Kidney tubule cell (primary cell): ENCODE results near the gene ZNF318.
"Not testable (repeated sequence)": the region's sequence is repeated elsewhere in the genome, so short reads cannot be mapped to it uniquely, and the experiment has no call there.

Experiments
- DNase-seq: peaks from one replicate; pipeline ENCODE4 v3.0.0-alpha.2; 2018; ENCODE audit warnings: low spot score

Gene ZNF318, protein sequence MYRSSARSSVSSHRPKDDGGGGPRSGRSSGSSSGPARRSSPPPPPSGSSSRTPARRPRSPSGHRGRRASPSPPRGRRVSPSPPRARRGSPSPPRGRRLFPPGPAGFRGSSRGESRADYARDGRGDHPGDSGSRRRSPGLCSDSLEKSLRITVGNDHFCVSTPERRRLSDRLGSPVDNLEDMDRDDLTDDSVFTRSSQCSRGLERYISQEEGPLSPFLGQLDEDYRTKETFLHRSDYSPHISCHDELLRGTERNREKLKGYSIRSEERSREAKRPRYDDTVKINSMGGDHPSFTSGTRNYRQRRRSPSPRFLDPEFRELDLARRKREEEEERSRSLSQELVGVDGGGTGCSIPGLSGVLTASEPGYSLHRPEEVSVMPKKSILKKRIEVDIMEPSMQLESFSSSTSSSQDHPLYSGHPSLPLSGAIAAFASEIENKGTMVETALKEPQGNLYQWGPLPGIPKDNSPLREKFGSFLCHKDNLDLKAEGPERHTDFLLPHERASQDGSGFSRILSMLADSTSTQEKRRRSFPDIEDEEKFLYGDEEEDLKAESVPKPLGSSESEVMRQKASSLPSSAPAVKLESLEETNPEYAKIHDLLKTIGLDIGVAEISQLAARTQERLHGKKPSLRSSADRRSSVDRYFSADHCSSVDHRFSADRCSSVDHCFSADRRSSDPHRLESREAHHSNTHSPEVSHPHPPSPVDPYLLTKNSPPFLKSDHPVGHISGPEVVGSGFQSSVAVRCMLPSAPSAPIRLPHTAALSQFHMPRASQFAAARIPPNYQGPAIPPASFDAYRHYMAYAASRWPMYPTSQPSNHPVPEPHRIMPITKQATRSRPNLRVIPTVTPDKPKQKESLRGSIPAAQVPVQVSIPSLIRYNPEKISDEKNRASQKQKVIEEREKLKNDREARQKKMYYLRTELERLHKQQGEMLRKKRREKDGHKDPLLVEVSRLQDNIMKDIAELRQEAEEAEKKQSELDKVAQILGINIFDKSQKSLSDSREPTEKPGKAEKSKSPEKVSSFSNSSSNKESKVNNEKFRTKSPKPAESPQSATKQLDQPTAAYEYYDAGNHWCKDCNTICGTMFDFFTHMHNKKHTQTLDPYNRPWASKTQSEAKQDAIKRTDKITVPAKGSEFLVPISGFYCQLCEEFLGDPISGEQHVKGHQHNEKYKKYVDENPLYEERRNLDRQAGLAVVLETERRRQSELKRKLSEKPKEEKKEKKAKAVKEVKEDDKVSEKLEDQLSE (N-terminal part only)

DNA sequence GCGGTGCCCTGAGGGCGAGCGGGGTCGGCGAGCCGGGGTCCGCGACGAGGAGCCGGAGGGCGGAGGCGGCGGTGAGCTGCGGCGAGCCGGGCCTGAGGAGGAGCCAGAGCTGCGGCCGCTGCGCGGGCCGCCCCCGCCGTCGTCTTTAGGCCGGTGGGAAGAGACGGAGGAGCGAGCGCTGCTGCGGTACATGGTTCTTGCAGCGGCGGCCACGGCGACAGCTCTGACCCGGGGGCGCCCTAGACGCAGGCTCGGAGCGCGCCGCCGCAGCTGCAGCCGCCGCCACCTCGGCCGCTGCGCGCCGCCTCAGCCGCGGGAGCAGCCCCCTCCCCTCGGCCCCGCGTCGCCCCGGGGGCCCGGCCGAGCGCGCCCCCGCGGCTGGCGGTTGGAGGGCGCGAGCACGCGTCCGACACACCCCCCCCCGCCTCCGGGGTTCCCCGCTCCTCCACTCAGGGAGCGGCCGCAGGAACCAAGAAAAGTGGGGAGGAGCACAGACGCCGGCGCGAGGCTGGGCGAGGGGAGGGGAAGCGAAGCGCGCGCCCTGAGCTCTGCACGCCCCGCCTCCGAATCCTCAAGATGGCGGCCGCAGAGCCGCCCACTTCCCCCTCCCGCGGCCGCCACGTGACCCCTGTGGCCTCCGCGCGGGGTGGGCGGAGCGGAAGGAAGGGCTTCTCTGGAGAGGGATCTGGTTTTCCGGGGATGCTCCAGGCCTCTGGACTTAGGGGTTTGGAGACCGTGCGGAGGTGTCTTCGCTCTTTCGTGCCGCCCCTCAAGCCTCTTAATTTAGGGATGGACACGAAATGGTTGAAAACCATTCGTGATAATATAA lies at the start of gene ZNF318:
ZNF318 (minus strand) TSS at position 474 of the 829 bp plus-strand sequence; CDS start at position 192, 282 bp downstream.
- peak; percentile 97 for DNase-seq

DNA sequence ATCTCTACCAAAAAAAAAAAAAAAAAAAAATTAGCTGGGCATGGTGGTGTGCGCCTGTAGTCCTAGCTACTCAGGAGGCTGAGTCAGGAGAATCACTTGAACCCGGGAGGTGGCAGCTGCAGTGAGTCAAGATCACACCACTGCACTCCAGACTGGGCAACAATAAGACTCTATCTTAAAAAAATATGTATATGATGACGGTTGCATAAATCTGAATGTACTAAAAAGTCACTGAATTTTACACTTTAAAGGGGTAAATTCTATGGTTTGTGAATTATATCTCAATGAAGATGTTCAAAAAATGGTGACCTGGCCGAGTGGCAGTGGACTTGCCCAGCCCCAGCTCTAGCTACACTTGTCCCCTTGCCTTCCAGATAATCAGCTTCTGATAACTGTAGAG lies 47.5 kb upstream of the ZNF318 start:
- DNase-seq = no peak

DNA sequence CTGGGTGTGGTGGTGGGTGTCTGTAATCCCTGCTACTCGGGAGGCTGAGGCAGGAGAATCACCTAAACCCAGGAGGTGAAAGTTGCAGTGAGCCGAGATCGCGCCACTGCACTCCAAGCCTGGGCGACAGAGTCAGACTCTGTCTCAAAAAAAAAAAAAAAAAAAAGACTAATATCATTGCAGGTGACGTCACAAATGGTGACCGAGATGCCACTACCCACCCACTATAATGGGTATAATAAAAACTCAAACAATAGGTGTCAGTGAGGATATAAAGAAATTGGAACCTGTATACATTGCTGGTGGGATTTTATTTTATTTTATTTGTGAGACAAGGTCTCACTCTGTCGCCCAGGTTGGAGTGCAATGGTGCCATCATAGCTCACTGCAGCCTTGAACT lies 45.8 kb upstream of the ZNF318 start:
- not testable (repeated sequence) for DNase-seq

DNA sequence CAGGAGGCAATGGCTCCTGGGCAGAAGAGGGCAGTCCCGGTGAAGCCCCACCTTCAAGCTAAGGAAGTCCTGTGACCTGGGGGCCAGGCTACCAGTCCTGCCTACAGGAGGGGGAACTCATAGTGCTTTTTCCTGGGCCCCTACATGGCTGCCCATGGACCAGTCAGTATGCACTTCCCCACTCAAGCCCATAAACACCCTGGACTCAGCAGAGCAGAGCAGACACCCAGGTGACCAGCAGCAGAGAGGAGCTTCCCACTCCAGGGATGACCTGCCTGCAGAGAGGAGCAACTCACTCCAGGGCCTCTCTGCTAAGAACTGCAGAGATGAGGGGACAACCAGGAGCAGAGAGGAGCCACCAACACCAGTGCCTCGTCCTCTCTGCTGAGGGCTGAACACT lies 43.6 kb upstream of the ZNF318 start:
- DNase-seq = no peak

DNA sequence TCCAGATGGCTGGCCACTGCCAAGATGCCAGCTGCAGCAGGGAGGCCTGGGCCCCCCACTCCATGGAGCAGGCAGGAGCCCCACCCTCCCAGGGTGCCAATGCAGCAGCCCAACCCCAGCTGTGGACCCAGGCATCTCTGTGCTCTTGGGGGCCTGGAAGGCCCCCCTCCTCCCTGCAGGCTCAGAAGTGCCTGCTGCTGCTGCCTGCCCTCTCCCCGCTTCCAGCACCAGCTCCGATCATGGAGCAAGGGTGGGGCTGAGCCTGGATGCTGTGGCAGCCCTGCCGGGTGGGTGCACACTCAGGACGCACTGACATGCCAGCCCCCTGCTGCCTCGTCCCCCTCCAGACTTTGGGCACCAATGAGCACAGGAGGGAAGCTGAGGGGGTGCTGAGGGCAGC lies 43.1 kb upstream of the ZNF318 start:
- DNase-seq = no peak

DNA sequence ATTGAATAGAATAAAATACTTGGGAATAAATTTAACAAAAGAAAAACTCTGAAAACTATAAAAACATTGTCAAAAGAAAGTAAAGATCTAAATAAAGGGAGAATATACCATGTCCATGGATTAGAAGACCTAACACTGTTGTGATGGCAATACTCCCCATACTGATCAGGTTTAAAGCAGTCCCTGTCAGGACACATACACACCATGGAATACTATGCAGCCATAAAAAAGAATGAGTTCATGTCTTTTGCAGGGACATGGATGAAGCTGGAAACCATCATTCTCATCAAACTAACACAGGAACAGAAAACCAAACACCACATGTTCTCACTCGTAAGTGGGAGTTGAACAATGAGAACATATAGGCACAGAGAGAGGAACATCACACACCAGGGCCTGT lies 41.3 kb upstream of the ZNF318 start:
- not testable (repeated sequence) for DNase-seq

DNA sequence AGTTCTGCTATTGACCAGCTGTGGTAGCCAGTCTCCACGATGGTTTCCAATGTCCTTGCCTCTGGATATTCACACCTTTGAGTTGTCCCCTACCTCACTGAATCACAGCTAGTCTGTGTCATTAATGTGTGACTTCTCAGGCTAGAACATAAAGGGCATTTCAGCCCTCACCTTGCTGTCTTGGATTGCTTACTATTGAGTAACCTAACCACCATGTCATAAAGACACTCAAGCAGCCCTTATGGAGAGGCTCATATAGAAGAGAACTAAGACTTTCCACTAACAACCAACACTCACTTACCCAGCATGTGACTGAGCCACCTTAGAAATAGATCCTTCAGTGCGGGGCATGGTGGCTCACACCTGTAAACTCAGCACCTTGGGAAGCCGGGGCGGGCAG lies 38.8 kb upstream of the ZNF318 start:
- no peak for DNase-seq

DNA sequence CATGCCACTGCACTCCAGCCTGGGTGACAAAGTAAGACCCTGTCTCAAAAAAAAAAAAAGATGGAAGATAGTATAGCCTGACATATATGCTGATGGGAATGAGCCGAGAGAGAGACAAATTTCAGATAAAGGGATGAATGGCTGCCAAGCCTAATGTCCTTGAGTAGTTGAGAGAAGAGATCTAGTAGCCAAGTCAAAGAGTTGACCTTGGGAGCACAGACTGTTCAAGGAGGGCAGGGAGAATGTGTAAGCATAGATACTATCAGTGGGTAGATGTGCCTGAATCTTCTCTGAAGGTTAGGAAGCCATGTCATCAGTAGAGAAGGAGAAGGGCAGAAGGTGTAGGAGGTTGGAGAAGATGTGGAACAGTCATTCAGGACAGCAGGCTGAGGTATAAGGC lies 37.8 kb upstream of the ZNF318 start:
- no peak for DNase-seq

DNA sequence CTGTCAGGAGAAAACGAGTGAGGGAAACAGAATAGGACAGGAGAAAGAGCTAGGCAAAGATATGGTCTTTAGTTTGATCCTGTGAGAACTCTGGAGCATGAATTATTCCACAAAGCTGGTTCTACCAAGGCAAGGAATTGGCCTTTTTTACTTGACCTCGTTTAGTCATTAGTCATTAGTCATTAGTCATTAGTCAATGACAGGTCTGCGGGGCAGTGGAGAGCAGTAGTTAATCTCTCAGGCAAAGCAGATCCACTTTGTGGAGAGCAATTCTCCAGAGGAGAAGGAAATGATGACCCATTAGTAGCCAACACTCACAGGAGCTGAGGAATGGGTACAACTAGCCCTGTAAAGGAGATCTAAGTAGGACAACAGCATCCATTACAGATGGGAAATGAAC lies 35.9 kb upstream of the ZNF318 start:
- peak; percentile 71 for DNase-seq

DNA sequence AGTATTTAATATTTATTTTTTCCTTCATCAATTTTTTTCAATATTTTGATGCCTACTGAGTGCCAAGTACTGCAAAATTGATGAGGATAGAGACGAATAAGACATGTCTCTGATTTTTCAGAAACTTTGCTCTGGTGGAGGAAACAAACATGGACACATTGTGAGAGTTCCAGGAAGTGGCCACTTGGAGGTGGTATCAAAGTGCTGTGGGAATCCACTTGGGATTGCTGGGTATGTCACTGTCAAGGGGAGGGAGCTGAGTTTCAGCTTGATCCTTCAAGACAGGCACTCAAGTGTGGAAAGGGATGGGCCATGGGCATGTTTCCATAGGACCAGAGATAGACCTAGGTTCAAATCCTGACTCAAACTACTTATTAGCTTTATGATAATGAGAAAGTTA lies 33.4 kb upstream of the ZNF318 start:
- peak; percentile 34 for DNase-seq

DNA sequence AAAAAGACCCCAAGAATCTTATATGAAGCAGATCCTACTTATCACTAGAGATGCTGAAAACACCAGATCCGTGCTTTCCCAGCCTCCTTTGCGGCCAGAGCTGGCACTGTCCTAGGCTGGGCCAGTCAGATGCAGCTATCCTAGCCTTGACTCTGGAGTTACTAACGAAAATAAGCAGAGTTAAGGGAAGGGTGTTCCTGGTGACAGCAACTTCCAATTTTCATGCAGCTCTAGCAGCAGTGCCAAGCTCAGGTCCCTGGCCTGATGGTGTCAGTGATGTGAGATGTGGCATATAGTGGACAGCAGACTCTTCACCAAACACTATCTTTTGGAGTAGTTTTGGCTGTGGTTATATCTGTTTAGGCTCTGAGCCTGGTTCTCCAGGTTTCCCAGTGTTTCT lies 32.3 kb upstream of the ZNF318 start:
- DNase-seq = no peak

DNA sequence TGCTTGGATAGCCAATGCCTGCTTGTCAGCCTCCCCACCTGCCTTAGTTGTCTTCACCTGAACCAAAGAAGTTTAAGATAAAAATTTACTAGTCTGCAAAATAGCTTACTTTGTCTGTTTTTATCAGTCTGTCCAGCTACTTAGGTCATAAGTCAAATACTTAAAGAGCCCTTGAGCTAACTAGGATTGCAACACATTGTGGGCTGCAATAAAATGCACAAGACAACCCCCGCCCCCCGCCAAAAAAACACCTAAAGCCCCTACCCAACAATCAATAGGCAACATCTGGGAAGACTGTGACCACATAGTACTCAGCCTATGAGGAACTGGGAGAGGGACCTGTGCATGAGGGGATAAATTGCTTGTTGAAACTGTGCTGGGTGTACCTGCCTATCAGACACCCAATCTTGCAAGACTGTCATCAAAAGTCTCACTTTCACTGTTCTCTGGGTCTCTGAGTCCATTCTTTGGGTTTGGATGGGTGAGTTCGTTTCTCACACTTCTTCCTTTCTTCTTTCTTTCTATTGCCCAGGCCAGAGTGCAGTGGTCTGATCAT lies 30.6 kb upstream of the ZNF318 start:
- no peak for DNase-seq

DNA sequence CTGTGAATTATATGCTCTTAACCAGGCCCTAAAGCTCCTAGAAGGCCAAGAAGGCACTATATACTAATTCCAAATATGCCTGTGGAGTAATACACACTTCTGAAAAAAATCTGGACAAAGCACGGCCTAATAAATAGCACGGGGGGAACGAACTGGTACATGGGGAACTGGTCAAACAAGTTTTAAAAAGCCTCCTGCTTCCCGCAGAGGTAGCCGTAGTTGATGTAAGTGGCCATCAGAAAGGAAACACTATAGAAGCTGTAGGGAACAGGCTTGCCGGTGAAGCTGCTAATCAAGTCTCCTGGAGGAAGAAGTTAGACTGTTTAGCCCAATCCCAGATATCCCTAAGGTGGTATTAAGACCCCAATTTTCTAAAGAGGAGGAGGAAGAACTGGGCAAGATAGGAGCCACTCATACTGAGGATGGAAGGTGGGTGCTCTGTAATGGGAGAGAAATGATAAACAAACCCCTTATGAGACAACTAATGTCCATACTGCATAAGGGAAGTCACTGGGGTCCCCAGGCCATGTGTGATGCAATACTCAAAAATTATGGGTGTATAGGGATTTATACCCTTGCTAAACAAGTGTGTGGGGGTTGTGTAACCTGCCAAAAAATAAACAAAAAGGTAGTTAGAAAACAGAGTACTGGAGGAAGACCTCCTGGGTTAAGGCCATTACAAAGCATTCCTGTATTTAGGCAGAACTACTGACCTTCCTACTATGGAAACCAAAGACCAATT lies 27.1 kb upstream of the ZNF318 start:
- no peak for DNase-seq

DNA sequence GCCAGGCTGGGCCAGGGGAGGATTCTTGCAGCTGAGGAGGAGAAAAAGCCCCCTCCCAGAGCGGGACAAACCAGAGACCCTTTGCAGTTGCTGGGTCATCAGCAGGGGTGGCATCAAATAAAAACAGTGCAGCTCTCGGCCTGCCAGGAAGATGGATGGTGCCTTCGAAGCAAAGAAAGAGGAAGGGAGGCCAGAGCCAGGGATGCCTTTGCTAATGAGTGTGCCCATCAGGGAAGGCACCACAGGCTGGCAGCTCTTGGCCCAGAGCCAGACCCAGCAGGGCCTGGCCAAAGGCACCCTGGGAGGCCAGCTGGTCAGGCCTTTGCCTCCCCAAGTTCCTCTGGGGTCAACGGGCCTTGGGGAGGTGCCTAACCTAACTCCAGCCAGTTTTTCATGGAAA lies 26.3 kb upstream of the ZNF318 start:
- DNase-seq = peak; percentile 42

DNA sequence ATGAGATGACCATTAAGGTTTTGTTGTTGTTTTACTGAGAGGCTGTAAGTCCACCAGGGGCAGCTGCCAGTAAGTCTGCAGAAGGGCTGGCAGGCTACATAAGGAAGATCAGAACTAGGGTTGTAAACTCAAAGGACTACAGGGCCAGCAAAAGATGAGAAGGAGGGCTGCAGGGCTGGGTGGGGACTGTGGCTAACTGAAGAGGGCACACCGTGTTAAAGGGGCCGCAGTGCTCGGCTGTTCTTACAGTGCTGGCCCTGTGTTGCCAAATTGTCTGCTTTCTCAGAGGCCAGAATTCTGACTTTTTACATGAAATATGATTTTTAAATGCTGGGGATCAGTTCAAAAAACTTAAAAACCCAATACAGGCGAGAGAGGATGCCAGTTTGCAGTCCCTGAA lies 25.5 kb upstream of the ZNF318 start:
- no peak for DNase-seq

DNA sequence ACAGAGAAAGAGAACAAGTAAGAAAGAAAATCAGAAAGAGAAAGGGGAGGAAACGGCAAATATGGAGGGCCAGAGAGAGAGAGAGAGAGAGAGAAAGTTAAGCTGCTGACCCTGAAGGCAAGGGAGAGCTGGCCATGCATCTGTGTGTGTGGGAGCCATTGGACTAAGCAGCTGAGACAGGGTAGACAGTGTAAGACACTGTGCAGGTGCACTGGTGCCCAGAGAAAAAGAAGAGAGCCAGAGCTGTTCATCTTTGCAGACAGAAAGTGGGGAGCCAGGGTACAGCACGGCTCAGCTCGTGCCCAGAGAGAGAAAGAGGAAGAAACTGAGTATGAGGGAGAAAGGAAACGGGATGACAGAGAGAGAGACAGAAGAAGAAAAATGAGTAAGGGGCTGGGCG lies 24.2 kb upstream of the ZNF318 start:
- DNase-seq = no peak

DNA sequence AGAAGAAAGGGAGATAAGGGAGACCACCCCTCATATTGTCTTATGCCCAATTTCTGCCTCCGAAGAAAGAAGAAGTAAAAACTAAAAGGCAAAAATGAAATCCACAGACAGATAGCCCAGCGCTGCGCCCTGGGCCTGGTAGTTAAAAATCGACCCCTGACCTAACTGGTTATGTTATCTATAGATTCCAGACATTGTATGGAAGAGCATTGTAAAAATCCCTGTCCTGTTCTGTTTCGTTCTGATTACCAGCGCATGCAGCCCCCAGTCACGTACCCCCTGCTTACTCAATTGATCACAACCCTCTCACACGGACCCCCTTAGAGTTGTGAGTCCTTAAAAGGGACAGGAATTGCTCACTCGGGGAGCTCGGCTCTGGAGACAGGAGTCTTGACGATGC lies 23.7 kb upstream of the ZNF318 start:
- DNase-seq = not testable (repeated sequence)

DNA sequence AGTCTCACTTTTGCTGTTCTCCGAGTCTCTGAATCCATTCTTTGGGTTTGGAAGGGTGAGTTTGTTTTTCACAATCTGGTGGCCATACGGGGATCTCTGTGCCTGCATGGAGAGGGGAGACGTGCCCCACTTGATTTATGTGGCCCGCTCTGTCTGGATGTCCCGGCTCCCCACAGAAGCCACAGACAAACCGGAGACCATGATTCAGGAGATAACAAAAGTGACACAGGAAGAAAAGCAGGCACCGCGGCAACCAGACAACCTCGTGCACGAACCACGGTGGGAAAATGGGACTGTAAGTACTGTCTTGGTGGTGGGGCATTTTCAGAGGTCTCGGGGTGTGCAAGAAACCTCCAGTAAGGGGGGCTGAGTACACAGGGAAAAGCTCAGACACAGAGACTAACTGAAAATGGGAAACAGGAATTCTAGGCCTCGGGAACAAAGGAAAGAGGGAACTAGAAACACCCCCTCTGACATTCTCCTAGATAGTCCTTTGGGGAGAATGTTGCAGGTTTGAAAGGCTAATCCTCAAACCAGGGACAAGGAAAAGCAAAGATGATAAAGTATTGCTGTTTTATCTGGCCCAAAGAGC lies 22.1 kb upstream of the ZNF318 start:
- DNase-seq = no peak

DNA sequence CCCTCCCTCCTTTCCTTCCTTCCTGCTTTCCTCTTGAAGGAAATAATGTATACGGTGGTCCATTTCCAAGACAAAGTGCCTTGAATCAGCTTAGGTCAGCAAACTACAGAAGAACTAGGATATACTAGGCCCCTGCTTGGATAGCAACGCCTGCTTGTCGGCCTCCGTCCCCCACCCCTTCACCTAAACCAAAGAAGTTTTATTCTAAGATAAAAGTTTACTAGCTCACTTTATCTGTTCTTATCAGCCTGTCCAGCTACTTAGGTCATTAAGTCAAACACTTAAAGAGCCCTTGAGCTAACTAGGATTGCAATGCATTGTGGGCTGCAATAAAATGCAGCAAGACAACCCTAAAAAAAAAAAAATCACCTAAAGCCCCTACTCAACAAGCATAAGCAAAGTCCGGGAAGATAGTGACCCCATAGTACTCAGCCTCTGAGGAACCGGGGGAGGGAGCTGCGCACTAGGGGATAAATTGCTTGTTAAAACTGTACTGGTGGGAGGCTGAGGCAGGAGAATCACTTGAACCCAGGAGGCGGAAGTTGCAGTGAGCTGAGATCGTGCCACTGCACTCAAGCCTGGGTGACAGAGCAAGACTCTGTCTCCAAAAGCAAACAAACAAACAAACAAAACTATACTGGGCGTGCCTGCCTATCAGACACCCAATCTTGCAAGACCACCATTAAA lies 21.4 kb upstream of the ZNF318 start:
- DNase-seq = not testable (repeated sequence)
